Neural cell (in vitro differentiated cells): ENCODE data around the gene TMOD4.

Source experiments
- CTCF ChIP-seq: fragments of 450-650 bp; IDR thresholded peaks from 2 replicates; pipeline ENCODE4 v1.5.1; 2014; ENCODE audit warnings: antibody characterized with exemption, mild to moderate bottlenecking, moderate library complexity; ENCODE audit not compliant: poor library complexity, severe bottlenecking
- EP300 ChIP-seq: fragments of 450-650 bp; conservative IDR thresholded peaks from 2 replicates; pipeline ENCODE4 v1.6.1; 2014; ENCODE audit warnings: antibody characterized with exemption, mild to moderate bottlenecking, moderate library complexity; ENCODE audit not compliant: poor library complexity, severe bottlenecking
- EZH2 ChIP-seq: fragments of 200-600, 300-800 bp; shearing (Covaris generic), sonication (generic); IDR thresholded peaks from 2 replicates; pipeline ENCODE4 v1.6.1; 2014; ENCODE audit warnings: antibody characterized with exemption, low read length, borderline replicate concordance, mild to moderate bottlenecking; ENCODE audit not compliant: insufficient read depth, poor library complexity, severe bottlenecking
- MXI1 ChIP-seq: fragments of 450-650 bp; conservative IDR thresholded peaks from 2 replicates; pipeline ENCODE4 v1.6.1; 2014; ENCODE audit warnings: antibody characterized with exemption, mild to moderate bottlenecking; ENCODE audit not compliant: poor library complexity, severe bottlenecking
- POLR2AphosphoS5 ChIP-seq: IDR thresholded peaks from 2 replicates; pipeline ENCODE4 v1.6.1; 2012
- RAD21 ChIP-seq: fragments of 450-650 bp; conservative IDR thresholded peaks from 2 replicates; pipeline ENCODE4 v1.6.1; 2014; ENCODE audit warnings: antibody characterized with exemption, mild to moderate bottlenecking, moderate library complexity
- TAF1 ChIP-seq: IDR thresholded peaks from 2 replicates; pipeline ENCODE4 v1.6.1; 2012; ENCODE audit warnings: low read depth
- TF ChIP-seq, protein P1 (sequence below): IDR thresholded peaks from 2 replicates; pipeline ENCODE4 v1.6.1; 2012; ENCODE audit warnings: borderline replicate concordance

DNA sequence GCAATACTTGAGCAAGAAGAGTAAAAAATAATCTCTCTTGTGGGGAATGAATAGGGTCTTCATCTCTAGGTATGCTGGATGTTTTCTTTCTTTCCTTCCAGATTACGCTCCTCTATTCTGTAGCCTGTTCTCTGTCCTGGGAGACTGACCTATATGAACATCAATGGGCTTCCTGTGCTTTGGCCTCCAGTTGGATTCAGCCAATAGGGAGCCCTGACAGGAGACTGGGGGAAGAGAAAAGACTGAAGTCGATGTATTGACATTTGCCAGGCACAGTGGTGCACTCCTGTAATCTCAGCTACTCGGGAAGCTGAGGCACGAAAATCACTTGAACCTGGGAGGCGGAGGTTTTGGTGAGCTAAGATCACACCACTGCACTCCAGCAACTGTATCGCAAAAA lies 47.0 kb downstream of the TMOD4 start:
- TF ChIP-seq CTCF (no peak), EZH2 (no peak), RAD21 (no peak), MXI1 (no peak), POLR2AphosphoS5 (no peak), TAF1 (no peak), EP300 (no peak)
- TF ChIP-seq, protein P1, sequence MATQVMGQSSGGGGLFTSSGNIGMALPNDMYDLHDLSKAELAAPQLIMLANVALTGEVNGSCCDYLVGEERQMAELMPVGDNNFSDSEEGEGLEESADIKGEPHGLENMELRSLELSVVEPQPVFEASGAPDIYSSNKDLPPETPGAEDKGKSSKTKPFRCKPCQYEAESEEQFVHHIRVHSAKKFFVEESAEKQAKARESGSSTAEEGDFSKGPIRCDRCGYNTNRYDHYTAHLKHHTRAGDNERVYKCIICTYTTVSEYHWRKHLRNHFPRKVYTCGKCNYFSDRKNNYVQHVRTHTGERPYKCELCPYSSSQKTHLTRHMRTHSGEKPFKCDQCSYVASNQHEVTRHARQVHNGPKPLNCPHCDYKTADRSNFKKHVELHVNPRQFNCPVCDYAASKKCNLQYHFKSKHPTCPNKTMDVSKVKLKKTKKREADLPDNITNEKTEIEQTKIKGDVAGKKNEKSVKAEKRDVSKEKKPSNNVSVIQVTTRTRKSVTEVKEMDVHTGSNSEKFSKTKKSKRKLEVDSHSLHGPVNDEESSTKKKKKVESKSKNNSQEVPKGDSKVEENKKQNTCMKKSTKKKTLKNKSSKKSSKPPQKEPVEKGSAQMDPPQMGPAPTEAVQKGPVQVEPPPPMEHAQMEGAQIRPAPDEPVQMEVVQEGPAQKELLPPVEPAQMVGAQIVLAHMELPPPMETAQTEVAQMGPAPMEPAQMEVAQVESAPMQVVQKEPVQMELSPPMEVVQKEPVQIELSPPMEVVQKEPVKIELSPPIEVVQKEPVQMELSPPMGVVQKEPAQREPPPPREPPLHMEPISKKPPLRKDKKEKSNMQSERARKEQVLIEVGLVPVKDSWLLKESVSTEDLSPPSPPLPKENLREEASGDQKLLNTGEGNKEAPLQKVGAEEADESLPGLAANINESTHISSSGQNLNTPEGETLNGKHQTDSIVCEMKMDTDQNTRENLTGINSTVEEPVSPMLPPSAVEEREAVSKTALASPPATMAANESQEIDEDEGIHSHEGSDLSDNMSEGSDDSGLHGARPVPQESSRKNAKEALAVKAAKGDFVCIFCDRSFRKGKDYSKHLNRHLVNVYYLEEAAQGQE = no peak
